Measurements from ENCODE around the gene FNDC5. TPM values are rescaled to one million over a fixed set of nuclear protein-coding genes. Genes with fewer than 3 reads are reported as not detected.
A peak's percentile ranks its signal among the peaks of the same experiment; 100 is the strongest.

The FNDC5 gene
- total RNA-seq, 1 donor from 2014 or later: 743 TPM

GRCh38 chr1:32898056-32898455 lies 27.3 kb upstream of the FNDC5 start:
- TF ChIP-seq CTCF (IDR thresholded peaks at IDR 0.05; ENCODE audit: partially characterized antibody, unreplicated experiment): no peak
- Mint-ChIP-seq H3K36me3 (ENCODE audit: unreplicated experiment) (no peaks in the 10 kb centered on the region), H3K4me1 (ENCODE audit: low read depth, unreplicated experiment) (peaks cover 2% of the 10 kb centered on the region), H3K27ac (ENCODE audit: unreplicated experiment) (no peak overlapping the region), H3K9me3 (ENCODE audit: unreplicated experiment) (peaks cover 5% of the 10 kb centered on the region), H3K4me3 (ENCODE audit: unreplicated experiment) (no peak overlapping the region), H3K27me3 (ENCODE audit: unreplicated experiment) (peaks cover 13% of the 10 kb centered on the region)
- DNase-seq: no peak

- peaks cover 7% of the 10 kb centered on the region for H3K9me3 Mint-ChIP-seq (ENCODE audit: unreplicated experiment)
- no peak for TF ChIP-seq CTCF (IDR thresholded peaks at IDR 0.05; ENCODE audit: partially characterized antibody, unreplicated experiment)
- H3K27ac Mint-ChIP-seq (ENCODE audit: unreplicated experiment): peak overlapping the region; percentile 43
- H3K4me3 Mint-ChIP-seq (ENCODE audit: unreplicated experiment): no peak overlapping the region
- H3K36me3 Mint-ChIP-seq (ENCODE audit: unreplicated experiment): no peaks in the 10 kb centered on the region
- DNase-seq: no peak
- H3K4me1 Mint-ChIP-seq (ENCODE audit: low read depth, unreplicated experiment): peaks cover 2% of the 10 kb centered on the region
- peaks cover 10% of the 10 kb centered on the region for H3K27me3 Mint-ChIP-seq (ENCODE audit: unreplicated experiment)
These were observed 26.7 kb upstream of the FNDC5 start for GRCh38 chr1:32897082-32898049.

DNA sequence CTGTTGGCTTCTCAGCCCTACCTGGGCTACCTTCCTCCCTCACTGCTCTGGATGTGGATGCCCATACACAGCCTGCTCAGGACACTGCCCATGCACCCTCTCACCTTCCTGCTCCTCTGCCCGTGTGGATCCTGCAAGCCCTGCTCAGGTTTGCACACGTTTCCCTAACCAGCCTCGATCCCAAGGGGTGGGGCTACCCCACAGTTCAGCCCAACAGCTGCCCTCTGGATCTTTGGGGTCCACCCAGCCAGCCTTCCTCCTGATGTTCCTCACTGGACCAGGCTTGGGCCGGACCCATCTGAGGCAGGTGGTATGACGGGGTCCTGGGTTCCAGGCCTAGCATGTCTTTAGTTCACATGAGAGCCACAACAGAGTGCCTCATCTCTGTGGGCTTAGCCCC lies 25.7 kb upstream of the FNDC5 start:
- Mint-ChIP-seq H3K4me3 (ENCODE audit: unreplicated experiment) (no peak overlapping the region), H3K27ac (ENCODE audit: unreplicated experiment) (no peak overlapping the region), H3K4me1 (ENCODE audit: low read depth, unreplicated experiment) (peaks cover 8% of the 10 kb centered on the region), H3K9me3 (ENCODE audit: unreplicated experiment) (peaks cover 8% of the 10 kb centered on the region), H3K27me3 (ENCODE audit: unreplicated experiment) (peaks cover 10% of the 10 kb centered on the region), H3K36me3 (ENCODE audit: unreplicated experiment) (no peaks in the 10 kb centered on the region)
- TF ChIP-seq CTCF (IDR thresholded peaks at IDR 0.05; ENCODE audit: partially characterized antibody, unreplicated experiment): no peak
- no peak for DNase-seq

GRCh38 chr1:32895325-32896215 lies 24.9 kb upstream of the FNDC5 start:
- DNase-seq: no peak
- no peak overlapping the region for H3K4me3 Mint-ChIP-seq (ENCODE audit: unreplicated experiment)
- H3K27ac Mint-ChIP-seq (ENCODE audit: unreplicated experiment): no peak overlapping the region
- TF ChIP-seq CTCF (IDR thresholded peaks at IDR 0.05; ENCODE audit: partially characterized antibody, unreplicated experiment): no peak
- H3K4me1 Mint-ChIP-seq (ENCODE audit: low read depth, unreplicated experiment): peaks cover 11% of the 10 kb centered on the region
- peaks cover 10% of the 10 kb centered on the region for H3K27me3 Mint-ChIP-seq (ENCODE audit: unreplicated experiment)
- H3K36me3 Mint-ChIP-seq (ENCODE audit: unreplicated experiment): no peaks in the 10 kb centered on the region
- peaks cover 8% of the 10 kb centered on the region for H3K9me3 Mint-ChIP-seq (ENCODE audit: unreplicated experiment)

Measured in glutamatergic neuron (in vitro differentiated cells).